HepG2 (cell line): ENCODE measurements around the gene SLC9A8. TPM values are rescaled to one million over a fixed set of nuclear protein-coding genes. Genes with fewer than 3 reads are reported as not detected.

Experiments
- FOSL2 ChIP-seq: sonication (generic); formaldehyde crosslinking; IDR thresholded peaks from 2 replicates; pipeline ENCODE4 v1.4.0; 2020; ENCODE audit warnings: missing genetic modification reagents
- HNF4G ChIP-seq, 2 experiments: sonication (generic) in 1 of 2; formaldehyde crosslinking in 1 of 2; IDR thresholded peaks; 2 replicates each; pipeline versions ENCODE4 v1.4.0 to v1.6.1; 2011 to 2020; ENCODE audit warnings: borderline replicate concordance in 2 of 2, low read depth in 2 of 2, mild to moderate bottlenecking in 2 of 2, low read length in 1 of 2, missing genetic modification reagents in 1 of 2, moderate library complexity in 1 of 2
- MEF2D ChIP-seq: sonication (generic); formaldehyde crosslinking; IDR thresholded peaks from 2 replicates; pipeline ENCODE4 v1.5.1; 2020; ENCODE audit warnings: mild to moderate bottlenecking, missing genetic modification reagents
- NFRKB ChIP-seq: fragments of 450-650 bp; IDR thresholded peaks from 2 replicates; pipeline ENCODE4 v1.6.1; 2017
- NR2F2 ChIP-seq: IDR thresholded peaks from 2 replicates; pipeline ENCODE4 v1.6.1; 2012; ENCODE audit warnings: low read depth, inconsistent platforms, borderline replicate concordance
- PAX8 ChIP-seq: sonication (generic); formaldehyde crosslinking; IDR thresholded peaks from 2 replicates; pipeline ENCODE4 v1.8.0; 2022; ENCODE audit warnings: mild to moderate bottlenecking, missing genetic modification reagents, borderline replicate concordance
- PHF8 ChIP-seq: sonication (generic); formaldehyde crosslinking; IDR thresholded peaks from 2 replicates; pipeline ENCODE4 v1.5.0; 2020; ENCODE audit warnings: missing genetic modification reagents
- SMAD1 ChIP-seq: sonication (generic); formaldehyde crosslinking; IDR thresholded peaks from 2 replicates; pipeline ENCODE4 v1.4.0; 2020; ENCODE audit warnings: missing genetic modification reagents, low read depth, mild to moderate bottlenecking, borderline replicate concordance
- STAG1 ChIP-seq: sonication (generic); formaldehyde crosslinking; IDR thresholded peaks from 2 replicates; pipeline ENCODE4 v1.4.0; 2020; ENCODE audit warnings: missing genetic modification reagents
- YEATS2 ChIP-seq: sonication (generic); formaldehyde crosslinking; IDR thresholded peaks from 2 replicates; pipeline ENCODE4 v1.4.0; 2020; ENCODE audit warnings: missing genetic modification reagents, borderline replicate concordance
- ZNF180 ChIP-seq: sonication (generic); formaldehyde crosslinking; IDR thresholded peaks from 2 replicates; pipeline ENCODE4 v1.4.0; 2020; ENCODE audit warnings: low read depth, missing genetic modification reagents, borderline replicate concordance
- ZNF296 ChIP-seq: sonication (generic); formaldehyde crosslinking; conservative IDR thresholded peaks from 2 replicates; pipeline ENCODE4 v1.5.0; 2020; ENCODE audit warnings: mild to moderate bottlenecking, missing genetic modification reagents
- ZNF335 ChIP-seq: sonication (generic); formaldehyde crosslinking; IDR thresholded peaks from 2 replicates; pipeline ENCODE4 v1.4.0; 2020; ENCODE audit warnings: missing genetic modification reagents
- ZNF546 ChIP-seq: sonication (generic); formaldehyde crosslinking; conservative IDR thresholded peaks from 2 replicates; pipeline ENCODE4 v1.8.1; 2023; ENCODE audit warnings: mild to moderate bottlenecking, missing genetic modification reagents
- ZNF557 ChIP-seq: sonication (generic); formaldehyde crosslinking; IDR thresholded peaks from 2 replicates; pipeline ENCODE4 v1.4.0; 2020; ENCODE audit warnings: missing genetic modification reagents
- ZNF558 ChIP-seq: sonication (generic); formaldehyde crosslinking; IDR thresholded peaks from 2 replicates; pipeline ENCODE4 v1.9.0; 2022; ENCODE audit warnings: mild to moderate bottlenecking, missing genetic modification reagents, borderline replicate concordance
- ZNF605 ChIP-seq: sonication (generic); formaldehyde crosslinking; IDR thresholded peaks from 2 replicates; pipeline ENCODE4 v1.8.0; 2022; ENCODE audit warnings: mild to moderate bottlenecking, missing genetic modification reagents
- ZNF678 ChIP-seq: sonication (generic); formaldehyde crosslinking; IDR thresholded peaks from 2 replicates; pipeline ENCODE4 v1.4.0; 2020; ENCODE audit warnings: mild to moderate bottlenecking, missing genetic modification reagents
- ZNF703 ChIP-seq: sonication (generic); formaldehyde crosslinking; IDR thresholded peaks from 2 replicates; pipeline ENCODE4 v1.5.1; 2020; ENCODE audit warnings: missing genetic modification reagents, mild to moderate bottlenecking, moderate library complexity, borderline replicate concordance
- ZNF850 ChIP-seq: sonication (generic); formaldehyde crosslinking; conservative IDR thresholded peaks from 2 replicates; pipeline ENCODE4 v1.9.0; 2021; ENCODE audit warnings: mild to moderate bottlenecking, missing genetic modification reagents
- polyA plus RNA-seq, 8 experiments: library from polyadenylated mRNA; depleted of rRNA in 3 of 8; stranded (reverse) in 7 of 8; unstranded in 1 of 8; fragments of >200 nt; fragmentation: Illumina TruSeq in 4 of 8; extraction: Trizol in 4 of 8; gene quantifications; 2 replicates each; pipeline versions ENCODE4 v1.2.1 to v1.2.3, GENCODE V29; 2011 to 2016; ENCODE audit warnings: low read depth in 4 of 8, missing spikeins in 1 of 8, mixed read lengths in 1 of 8; ENCODE audit not compliant: insufficient read depth in 1 of 8
- total RNA-seq, 5 experiments: library from RNA; depleted of rRNA; stranded (reverse); fragments of >200 nt; fragmentation: Illumina TruSeq; extraction: Trizol; gene quantifications; 2 replicates each; pipeline ENCODE4 v1.2.3, GENCODE V29; 2016; ENCODE audit warnings: low read depth in 1 of 5
- TF ChIP-seq, protein P1 (sequence below): sonication (generic); formaldehyde crosslinking; IDR thresholded peaks from 2 replicates; pipeline ENCODE4 v1.5.0; 2020; ENCODE audit warnings: missing genetic modification reagents
- TF ChIP-seq, protein P2 (sequence below): IDR thresholded peaks from 2 replicates; pipeline ENCODE4 v1.6.1; 2012; ENCODE audit warnings: low read length, improper control_type of control experiment
- TF ChIP-seq, protein P3 (sequence below): sonication (generic); formaldehyde crosslinking; IDR thresholded peaks from 2 replicates; pipeline ENCODE4 v1.4.0; 2020; ENCODE audit warnings: mild to moderate bottlenecking, low read depth, missing genetic modification reagents

Gene SLC9A8
- total and polyA plus RNA-seq, 2 of the 13 experiments (the other 11 are each of a cell fraction or from before 2014, with no cell fraction given), result 4.1 to 7.4 TPM

DNA sequence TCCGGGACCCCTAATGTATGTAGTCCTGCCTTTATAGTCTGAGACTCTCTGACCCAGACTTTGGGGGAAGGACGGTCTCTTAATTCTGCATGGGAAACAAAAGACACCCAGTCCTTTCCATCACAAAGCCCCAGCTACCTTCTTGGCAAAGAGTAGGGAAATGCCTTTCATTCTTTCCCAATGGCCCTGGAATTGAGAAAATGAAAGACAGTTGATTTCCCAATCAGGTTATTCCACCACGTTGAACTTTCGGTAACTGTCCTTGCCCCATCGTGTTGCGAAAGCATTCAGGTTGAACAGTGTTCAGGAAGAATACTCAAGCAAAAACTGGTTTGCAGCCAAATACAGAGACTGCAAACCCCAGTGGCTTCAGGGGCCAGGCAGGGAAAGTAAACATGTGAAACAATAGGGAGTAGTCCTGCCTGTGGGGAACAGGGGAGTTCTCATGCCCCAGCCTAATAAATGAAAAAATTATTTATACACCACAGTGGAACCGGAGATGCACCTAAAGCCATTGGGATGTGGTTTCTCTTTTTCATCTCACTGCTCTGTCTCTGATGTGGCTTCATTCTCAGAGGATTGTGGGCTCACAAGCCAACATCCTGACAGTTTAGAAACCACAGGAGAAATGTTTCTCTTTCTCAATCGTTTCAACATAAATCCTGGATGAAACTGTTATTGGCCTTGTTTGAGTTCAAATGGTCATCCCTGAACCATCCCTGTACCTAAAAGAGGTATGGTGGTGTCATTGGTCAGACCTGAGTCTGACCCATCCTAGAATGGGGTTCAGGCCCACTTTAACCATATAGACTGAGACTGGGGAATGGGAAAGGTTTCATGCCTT lies 44.2 kb upstream of the SLC9A8 start (continued):
- peak; percentile 94 for TF ChIP-seq HNF4G (IDR thresholded peaks at IDR 0.05; ENCODE audit: borderline replicate concordance, low read depth, low read length)
- peak; percentile 96 for TF ChIP-seq HNF4G (CRISPR knock-in tag; IDR thresholded peaks at IDR 0.05; ENCODE audit: borderline replicate concordance, low read depth)
- no peak for TF ChIP-seq ZNF703
- no peak for TF ChIP-seq ZNF678 (CRISPR knock-in tag)
- TF ChIP-seq, protein P1, sequence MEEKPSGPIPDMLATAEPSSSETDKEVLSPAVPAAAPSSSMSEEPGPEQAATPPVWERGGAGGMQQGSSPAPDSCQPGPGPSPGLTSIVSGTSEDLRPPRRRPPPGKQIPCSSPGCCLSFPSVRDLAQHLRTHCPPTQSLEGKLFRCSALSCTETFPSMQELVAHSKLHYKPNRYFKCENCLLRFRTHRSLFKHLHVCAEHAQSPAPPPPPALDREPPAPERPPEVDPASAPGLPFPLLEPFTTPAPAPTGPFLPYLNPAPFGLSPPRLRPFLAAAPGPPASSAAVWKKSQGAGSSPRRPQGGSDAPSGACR, result peak; percentile 99
- TF ChIP-seq NFRKB, result no peak
- peak; percentile 90 for TF ChIP-seq YEATS2 (CRISPR knock-in tag)
- TF ChIP-seq, protein P2, sequence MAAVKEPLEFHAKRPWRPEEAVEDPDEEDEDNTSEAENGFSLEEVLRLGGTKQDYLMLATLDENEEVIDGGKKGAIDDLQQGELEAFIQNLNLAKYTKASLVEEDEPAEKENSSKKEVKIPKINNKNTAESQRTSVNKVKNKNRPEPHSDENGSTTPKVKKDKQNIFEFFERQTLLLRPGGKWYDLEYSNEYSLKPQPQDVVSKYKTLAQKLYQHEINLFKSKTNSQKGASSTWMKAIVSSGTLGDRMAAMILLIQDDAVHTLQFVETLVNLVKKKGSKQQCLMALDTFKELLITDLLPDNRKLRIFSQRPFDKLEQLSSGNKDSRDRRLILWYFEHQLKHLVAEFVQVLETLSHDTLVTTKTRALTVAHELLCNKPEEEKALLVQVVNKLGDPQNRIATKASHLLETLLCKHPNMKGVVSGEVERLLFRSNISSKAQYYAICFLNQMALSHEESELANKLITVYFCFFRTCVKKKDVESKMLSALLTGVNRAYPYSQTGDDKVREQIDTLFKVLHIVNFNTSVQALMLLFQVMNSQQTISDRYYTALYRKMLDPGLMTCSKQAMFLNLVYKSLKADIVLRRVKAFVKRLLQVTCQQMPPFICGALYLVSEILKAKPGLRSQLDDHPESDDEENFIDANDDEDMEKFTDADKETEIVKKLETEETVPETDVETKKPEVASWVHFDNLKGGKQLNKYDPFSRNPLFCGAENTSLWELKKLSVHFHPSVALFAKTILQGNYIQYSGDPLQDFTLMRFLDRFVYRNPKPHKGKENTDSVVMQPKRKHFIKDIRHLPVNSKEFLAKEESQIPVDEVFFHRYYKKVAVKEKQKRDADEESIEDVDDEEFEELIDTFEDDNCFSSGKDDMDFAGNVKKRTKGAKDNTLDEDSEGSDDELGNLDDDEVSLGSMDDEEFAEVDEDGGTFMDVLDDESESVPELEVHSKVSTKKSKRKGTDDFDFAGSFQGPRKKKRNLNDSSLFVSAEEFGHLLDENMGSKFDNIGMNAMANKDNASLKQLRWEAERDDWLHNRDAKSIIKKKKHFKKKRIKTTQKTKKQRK, result no peak
- peak; percentile 96 for TF ChIP-seq NR2F2
- no peak for TF ChIP-seq ZNF180
- TF ChIP-seq ZNF850, result no peak
- TF ChIP-seq, protein P3, sequence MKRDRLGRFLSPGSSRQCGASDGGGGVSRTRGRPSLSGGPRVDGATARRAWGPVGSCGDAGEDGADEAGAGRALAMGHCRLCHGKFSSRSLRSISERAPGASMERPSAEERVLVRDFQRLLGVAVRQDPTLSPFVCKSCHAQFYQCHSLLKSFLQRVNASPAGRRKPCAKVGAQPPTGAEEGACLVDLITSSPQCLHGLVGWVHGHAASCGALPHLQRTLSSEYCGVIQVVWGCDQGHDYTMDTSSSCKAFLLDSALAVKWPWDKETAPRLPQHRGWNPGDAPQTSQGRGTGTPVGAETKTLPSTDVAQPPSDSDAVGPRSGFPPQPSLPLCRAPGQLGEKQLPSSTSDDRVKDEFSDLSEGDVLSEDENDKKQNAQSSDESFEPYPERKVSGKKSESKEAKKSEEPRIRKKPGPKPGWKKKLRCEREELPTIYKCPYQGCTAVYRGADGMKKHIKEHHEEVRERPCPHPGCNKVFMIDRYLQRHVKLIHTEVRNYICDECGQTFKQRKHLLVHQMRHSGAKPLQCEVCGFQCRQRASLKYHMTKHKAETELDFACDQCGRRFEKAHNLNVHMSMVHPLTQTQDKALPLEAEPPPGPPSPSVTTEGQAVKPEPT (CRISPR knock-in tag), result peak; percentile 86
- peak; percentile 65; the same call in 1 of the 2 replicates for TF ChIP-seq SMAD1 (CRISPR knock-in tag)
- TF ChIP-seq ZNF557 (CRISPR knock-in tag), result peak; percentile 98
- no peak for TF ChIP-seq ZNF296 (CRISPR knock-in tag)
- peak; percentile 97 for TF ChIP-seq FOSL2 (CRISPR knock-in tag)
- peak; percentile 91 for TF ChIP-seq ZNF605 (CRISPR knock-in tag)
- peak; percentile 97 for TF ChIP-seq MEF2D (CRISPR knock-in tag)
- TF ChIP-seq STAG1 (CRISPR knock-in tag), result peak; percentile 60
- TF ChIP-seq PAX8 (CRISPR knock-in tag), result no peak; the same call in none of the 2 replicates
- TF ChIP-seq ZNF558, result peak; percentile 83; the same call in 1 of the 2 replicates
- TF ChIP-seq ZNF546 (CRISPR knock-in tag), result 0 out of 2 replicates have a peak, but pooled peaks have one; percentile 35
- TF ChIP-seq PHF8 (CRISPR knock-in tag), result peak; percentile 70
- TF ChIP-seq ZNF335 (CRISPR knock-in tag), result peak; percentile 90; the same call in 1 of the 2 replicates
